Cardiac muscle cell (in vitro differentiated cells and primary cell): ENCODE results near the gene FNBP1. TPM values are rescaled to one million over a fixed set of nuclear protein-coding genes. Genes with fewer than 3 reads are reported as not detected.

Experiments used
- DNase-seq, 2 donors: peaks; one replicate each; pipeline versions ENCODE4 v3.0.0 to v3.0.0-alpha.2; 2010 to 2017; ENCODE audit warnings: low read depth in 1 of 2, low spot score in 1 of 2
- H3K27ac ChIP-seq: fragments of 200-600 bp; sonication (generic); 2 replicates; pipeline ENCODE4 v1.5.1; 2016
- H3K27me3 ChIP-seq: fragments of 200-600 bp; sonication (generic); 2 replicates; pipeline ENCODE4 v1.6.0; 2016; ENCODE audit warnings: control low read depth
- H3K36me3 ChIP-seq: fragments of 200-600 bp; sonication (generic); 2 replicates; pipeline ENCODE4 v1.5.1; 2016; ENCODE audit warnings: control low read depth
- H3K4me1 ChIP-seq: fragments of 200-600 bp; sonication (generic); 2 replicates; pipeline ENCODE4 v1.8.1; 2017; ENCODE audit warnings: low read depth, mild to moderate bottlenecking, mixed run types
- H3K4me3 ChIP-seq: fragments of 200-600 bp; sonication (generic); 2 replicates; pipeline ENCODE4 v1.5.1; 2016; ENCODE audit warnings: mild to moderate bottlenecking
- H3K9me3 ChIP-seq: fragments of 200-600 bp; sonication (generic); 2 replicates; pipeline ENCODE4 v1.5.1; 2017; ENCODE audit warnings: low read depth, mild to moderate bottlenecking, control low read depth
- polyA plus RNA-seq: library from polyadenylated mRNA; unstranded; fragments of >200 nt; fragmentation: Nextera tagmentation; extraction: Ambion mirVana; gene quantifications from 2 replicates; pipeline ENCODE4 v1.2.1, GENCODE V29; 2016
- total RNA-seq: library from RNA; depleted of rRNA; stranded (reverse); fragments of >200 nt; gene quantifications from 2 replicates; pipeline ENCODE4 v1.2.3, GENCODE V29; 2016
- TF ChIP-seq, protein P1 (sequence below): IDR thresholded peaks from 2 replicates; pipeline ENCODE4 v1.5.1; 2012; ENCODE audit warnings: low read depth, mild to moderate bottlenecking, low read length

The FNBP1 gene
- 24.2 and 37.9 TPM in 2 replicates for total RNA-seq
- polyA plus RNA-seq: 20.5 and 23.6 TPM in 2 replicates

DNA sequence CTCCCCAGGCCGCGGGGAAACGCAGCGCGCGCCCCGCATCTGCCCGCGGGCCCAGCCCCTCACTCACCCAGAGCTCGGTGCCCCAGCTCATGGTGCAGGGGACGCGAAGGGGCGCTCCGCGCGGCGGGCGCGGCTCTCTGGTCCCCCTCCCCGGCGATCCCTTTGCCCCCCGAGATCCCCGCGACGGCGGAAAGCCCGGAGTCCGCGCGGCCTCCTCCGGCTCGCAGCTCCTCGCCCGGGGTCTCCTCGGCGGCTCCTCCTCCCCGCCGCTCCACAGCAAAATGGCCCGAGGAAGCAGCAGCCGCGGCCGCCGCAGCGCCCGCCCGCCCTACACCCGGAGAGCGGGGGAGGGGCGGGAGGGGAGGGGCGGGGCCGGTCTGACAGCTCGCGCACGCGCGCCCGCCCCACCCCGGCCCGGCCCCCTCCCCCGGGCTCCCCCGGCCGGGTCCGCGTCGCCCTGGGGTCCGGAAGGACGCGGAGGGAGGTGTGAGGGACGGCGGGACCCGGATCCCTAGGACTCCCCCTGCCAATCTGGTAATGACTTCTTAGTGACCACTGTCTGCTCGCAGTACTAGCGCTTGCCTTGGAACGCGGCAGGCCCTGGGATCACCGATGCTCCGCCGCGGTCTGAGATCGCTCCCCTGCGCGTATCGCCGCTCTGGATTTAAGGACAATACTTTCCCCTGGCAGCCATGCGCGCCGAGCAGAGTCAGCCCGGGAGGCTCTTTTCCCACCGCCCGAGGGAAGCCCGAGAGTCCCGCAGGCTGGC, at the start of gene FNBP1:
FNBP1 (minus strand) TSS at position 305 of the 769 bp plus-strand sequence; CDS start at position 91, 214 bp downstream.
- H3K4me3 ChIP-seq: peak within 1 kb of the TSS; percentile 85
- H3K27ac ChIP-seq: peak within 1 kb of the TSS; percentile 90
- TF ChIP-seq, protein P1, sequence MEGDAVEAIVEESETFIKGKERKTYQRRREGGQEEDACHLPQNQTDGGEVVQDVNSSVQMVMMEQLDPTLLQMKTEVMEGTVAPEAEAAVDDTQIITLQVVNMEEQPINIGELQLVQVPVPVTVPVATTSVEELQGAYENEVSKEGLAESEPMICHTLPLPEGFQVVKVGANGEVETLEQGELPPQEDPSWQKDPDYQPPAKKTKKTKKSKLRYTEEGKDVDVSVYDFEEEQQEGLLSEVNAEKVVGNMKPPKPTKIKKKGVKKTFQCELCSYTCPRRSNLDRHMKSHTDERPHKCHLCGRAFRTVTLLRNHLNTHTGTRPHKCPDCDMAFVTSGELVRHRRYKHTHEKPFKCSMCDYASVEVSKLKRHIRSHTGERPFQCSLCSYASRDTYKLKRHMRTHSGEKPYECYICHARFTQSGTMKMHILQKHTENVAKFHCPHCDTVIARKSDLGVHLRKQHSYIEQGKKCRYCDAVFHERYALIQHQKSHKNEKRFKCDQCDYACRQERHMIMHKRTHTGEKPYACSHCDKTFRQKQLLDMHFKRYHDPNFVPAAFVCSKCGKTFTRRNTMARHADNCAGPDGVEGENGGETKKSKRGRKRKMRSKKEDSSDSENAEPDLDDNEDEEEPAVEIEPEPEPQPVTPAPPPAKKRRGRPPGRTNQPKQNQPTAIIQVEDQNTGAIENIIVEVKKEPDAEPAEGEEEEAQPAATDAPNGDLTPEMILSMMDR: no peak
- peaks cover 10% of the 10 kb centered on the region for H3K4me1 ChIP-seq
- no peaks in the 10 kb centered on the region for H3K36me3 ChIP-seq
- no peaks in the 10 kb centered on the region for H3K9me3 ChIP-seq
- peak; percentile 84 to 86 for DNase-seq
- H3K27me3 ChIP-seq: no peaks in the 10 kb centered on the region

DNA sequence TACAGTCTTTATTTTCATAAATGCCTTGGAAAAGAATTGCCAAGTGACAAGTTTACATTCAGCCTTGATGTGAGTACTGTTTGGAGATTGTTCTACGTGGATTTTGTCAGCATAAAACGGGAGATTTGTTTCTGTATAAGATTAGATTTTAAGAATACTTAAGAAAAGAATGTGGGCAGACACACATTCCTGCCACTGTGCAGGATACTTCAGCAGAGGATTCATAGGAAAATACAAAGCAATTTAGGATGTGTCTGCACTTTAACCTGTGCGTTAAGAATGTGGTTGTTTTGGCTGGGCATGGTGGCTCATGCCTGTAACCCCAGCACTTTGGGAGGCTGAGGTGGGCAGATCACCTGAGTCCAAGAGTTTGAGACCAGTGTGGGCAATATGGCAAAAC, 47.9 kb upstream of the FNBP1 start:
- H3K4me3 ChIP-seq: no peak overlapping the region
- TF ChIP-seq, protein P1: no peak
- H3K4me1 ChIP-seq: no peaks in the 10 kb centered on the region
- DNase-seq: no peak
- no peak overlapping the region for H3K27ac ChIP-seq
- H3K9me3 ChIP-seq: no peaks in the 10 kb centered on the region
- peaks cover 30% of the 10 kb centered on the region for H3K36me3 ChIP-seq
- no peaks in the 10 kb centered on the region for H3K27me3 ChIP-seq

DNA sequence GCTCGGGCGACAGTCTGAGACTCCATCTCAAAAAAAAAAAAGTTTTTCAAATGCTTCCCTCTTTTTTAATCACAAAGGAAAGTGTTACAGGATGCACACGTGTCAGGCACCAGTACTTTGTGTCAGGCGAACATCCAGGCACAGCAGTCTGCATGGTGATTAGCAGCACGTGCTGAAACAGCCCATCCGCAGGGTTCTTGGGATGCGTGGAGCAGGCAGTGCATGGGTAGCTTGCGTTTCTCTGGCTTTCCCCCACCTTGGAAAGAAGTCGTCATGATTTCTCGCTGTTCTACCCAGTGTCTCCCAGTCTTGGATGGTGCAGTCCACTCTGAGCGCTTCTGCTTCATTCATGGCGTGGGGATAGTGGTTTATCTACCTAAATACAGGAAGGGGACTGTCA, 46.2 kb upstream of the FNBP1 start:
- Histone ChIP-seq H3K27ac (no peak overlapping the region), H3K4me1 (no peaks in the 10 kb centered on the region), H3K36me3 (peaks cover 30% of the 10 kb centered on the region), H3K27me3 (no peaks in the 10 kb centered on the region), H3K4me3 (no peak overlapping the region), H3K9me3 (no peaks in the 10 kb centered on the region)
- DNase-seq: no peak
- TF ChIP-seq, protein P1: no peak

DNA sequence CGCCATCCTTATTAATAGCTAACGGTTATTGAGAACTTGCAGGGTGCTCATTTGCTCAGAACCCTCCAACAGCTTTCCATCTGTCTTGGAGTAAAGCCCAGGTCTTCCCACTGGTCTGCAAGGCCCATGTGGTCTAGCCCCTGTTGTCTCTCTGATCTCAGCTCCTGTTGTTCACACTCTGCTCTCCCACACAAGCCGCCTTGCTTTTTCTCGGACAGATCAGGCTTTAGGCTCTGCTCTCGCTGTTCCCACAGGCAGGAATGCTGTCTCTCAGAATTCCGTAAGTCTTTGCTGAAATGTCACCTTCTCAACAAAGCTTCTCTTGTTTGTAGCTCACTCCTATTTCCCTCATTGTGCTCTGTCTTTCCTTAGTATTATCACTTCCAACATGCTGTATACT, 45.1 kb upstream of the FNBP1 start:
- H3K27me3 ChIP-seq: no peaks in the 10 kb centered on the region
- no peak overlapping the region for H3K4me3 ChIP-seq
- DNase-seq: no peak
- H3K27ac ChIP-seq: no peak overlapping the region
- H3K36me3 ChIP-seq: peaks cover 32% of the 10 kb centered on the region
- H3K4me1 ChIP-seq: no peaks in the 10 kb centered on the region
- TF ChIP-seq, protein P1: no peak
- no peaks in the 10 kb centered on the region for H3K9me3 ChIP-seq

DNA sequence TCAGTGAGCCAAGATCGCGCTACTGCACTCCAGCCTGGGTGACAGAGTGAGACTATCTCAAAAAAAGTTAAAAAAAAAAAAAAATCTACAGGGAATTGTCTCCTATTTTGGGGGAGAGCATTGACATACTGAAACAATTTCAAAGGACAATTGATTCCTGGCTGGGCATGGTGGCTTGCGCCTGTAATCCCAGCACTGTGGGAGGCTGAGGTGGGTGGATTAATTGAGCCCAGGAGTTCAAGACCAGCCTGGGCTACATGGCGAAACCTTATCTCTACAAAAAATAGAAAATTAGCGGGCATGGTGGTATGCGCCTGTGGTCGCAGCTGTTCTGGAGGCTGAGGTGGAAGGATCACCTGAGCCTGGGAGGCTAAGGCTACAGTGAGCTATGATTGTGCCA, 41.3 kb upstream of the FNBP1 start:
- DNase-seq: no peak
- Histone ChIP-seq H3K27ac (no peak overlapping the region), H3K36me3 (peaks cover 17% of the 10 kb centered on the region), H3K4me1 (no peaks in the 10 kb centered on the region), H3K4me3 (no peak overlapping the region), H3K27me3 (no peaks in the 10 kb centered on the region), H3K9me3 (no peaks in the 10 kb centered on the region)
- TF ChIP-seq, protein P1: no peak
